Measurements from ENCODE around the gene ASH1L.
"Not testable (repeated sequence)": the region's sequence is repeated elsewhere in the genome, so short reads cannot be mapped to it uniquely, and the experiment has no call there.

ASH1L gene

DNA sequence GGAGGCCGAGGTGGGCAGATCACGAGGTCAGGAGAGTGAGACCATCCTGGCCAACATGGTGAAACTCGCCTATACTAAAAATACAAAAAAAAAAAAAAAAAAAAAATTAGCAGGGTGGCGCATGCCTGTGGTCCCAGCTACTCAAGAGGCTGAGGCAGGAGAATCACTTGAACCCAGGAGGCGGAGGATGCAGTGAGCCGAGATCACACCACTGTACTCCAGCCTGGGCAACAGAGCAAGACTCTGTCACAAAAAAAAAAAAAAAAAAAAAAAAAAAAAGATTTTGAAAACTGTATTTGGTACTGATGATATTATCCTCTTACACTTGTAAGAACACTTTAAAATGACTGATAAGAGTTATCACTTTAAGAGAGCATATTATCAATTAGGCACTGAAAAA is 74.2 kb downstream of the ASH1L start:
- H3K4me1 Mint-ChIP-seq (ENCODE audit: low read depth); H3K9me3 Mint-ChIP-seq; H3K27me3 Mint-ChIP-seq (ENCODE audit: low read depth); H3K4me3 Mint-ChIP-seq; H3K27ac Mint-ChIP-seq: not testable (repeated sequence)
- H3K36me3 Mint-ChIP-seq (ENCODE audit: low read depth) = peaks cover 10% of the 10 kb centered on the region

DNA sequence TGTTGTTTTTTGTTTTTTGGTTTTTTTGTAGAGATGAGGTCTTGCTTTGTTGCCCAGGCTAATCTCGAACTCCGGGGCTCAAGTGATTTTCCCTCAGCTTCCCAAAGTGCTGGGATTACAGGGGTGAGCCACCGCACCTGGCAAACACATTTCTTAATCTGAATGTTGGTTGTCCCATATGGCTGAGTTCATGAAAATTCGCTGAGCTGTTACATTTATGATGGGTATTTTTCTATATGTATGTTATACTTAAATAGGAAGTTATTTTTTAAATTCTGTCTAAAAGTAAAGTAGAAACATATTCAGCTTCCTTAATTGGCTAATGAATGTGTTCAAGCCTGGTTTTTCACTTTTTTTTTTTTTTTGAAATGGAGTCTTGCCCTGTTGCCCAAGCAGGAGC is 75.1 kb downstream of the ASH1L start:
- Mint-ChIP-seq H3K27ac (no peak overlapping the region), H3K9me3 (no peaks in the 10 kb centered on the region), H3K27me3 (ENCODE audit: low read depth) (no peaks in the 10 kb centered on the region), H3K4me3 (no peak overlapping the region), H3K36me3 (ENCODE audit: low read depth) (peaks cover 14% of the 10 kb centered on the region), H3K4me1 (ENCODE audit: low read depth) (peaks cover 10% of the 10 kb centered on the region)

DNA sequence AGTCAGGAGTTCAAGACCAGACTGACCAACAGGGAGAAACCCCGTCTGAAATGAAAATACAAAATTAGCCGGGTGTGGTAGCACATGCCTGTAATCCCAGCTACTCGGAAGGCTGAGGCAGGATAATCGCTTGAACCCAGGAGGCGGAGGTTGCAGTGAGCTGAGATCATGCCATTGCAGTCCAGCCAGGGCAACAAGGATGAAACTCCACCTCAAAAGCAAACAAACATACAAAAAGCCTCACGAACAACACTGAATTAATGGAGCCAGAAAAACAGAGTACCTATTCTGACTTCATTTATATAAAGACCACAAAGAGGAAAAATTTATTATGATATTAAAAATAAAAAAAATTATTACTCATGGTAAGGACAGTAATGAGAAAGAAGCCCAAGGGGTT is 75.7 kb downstream of the ASH1L start:
- not testable (repeated sequence) for H3K27ac Mint-ChIP-seq; H3K4me3 Mint-ChIP-seq; H3K9me3 Mint-ChIP-seq; H3K27me3 Mint-ChIP-seq (ENCODE audit: low read depth)
- Mint-ChIP-seq H3K36me3 (ENCODE audit: low read depth) (peaks cover 18% of the 10 kb centered on the region), H3K4me1 (ENCODE audit: low read depth) (peaks cover 10% of the 10 kb centered on the region)

DNA sequence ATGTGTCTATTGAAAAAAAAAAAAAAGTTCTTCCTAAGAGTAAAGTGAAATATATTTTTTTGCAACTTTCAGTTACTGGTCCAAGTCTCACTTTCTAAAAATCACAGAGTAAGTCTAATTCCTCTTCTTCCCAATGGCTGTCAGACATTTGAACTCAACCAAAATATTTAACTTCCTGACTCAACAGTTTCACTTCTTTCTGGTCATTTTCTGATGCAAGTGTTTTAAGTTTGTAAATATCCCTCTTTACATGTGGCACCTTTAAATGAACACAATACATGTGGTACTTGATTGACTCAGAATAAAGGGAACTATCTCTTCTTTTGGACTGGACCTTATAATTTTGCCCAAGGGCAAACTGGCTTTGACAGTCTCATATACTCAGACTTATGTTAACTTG is 76.7 kb downstream of the ASH1L start:
- Mint-ChIP-seq H3K36me3 (ENCODE audit: low read depth) (peaks cover 26% of the 10 kb centered on the region), H3K4me3 (no peak overlapping the region), H3K27me3 (ENCODE audit: low read depth) (no peaks in the 10 kb centered on the region), H3K4me1 (ENCODE audit: low read depth) (peaks cover 10% of the 10 kb centered on the region), H3K27ac (no peak overlapping the region), H3K9me3 (no peaks in the 10 kb centered on the region)

DNA sequence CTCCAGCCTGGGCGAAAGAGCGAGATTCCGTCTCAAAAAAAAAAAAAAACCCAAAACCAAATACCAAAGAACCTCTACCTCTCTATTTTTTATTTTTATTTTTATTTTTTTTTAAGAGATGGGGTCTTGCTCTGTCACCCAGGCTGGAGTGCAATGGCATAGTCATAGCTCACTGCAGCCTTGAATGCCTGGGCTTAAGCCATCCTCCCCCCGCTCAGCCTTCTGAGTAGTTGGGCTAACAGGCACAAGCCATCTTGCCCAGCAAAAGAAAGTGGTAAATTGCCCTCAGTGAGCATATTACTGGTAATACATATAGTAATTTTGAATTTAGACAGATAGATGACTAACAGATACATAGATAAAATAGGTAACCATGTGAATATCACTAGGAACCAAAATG is 77.4 kb downstream of the ASH1L start:
- peaks cover 9% of the 10 kb centered on the region for H3K4me1 Mint-ChIP-seq (ENCODE audit: low read depth)

DNA sequence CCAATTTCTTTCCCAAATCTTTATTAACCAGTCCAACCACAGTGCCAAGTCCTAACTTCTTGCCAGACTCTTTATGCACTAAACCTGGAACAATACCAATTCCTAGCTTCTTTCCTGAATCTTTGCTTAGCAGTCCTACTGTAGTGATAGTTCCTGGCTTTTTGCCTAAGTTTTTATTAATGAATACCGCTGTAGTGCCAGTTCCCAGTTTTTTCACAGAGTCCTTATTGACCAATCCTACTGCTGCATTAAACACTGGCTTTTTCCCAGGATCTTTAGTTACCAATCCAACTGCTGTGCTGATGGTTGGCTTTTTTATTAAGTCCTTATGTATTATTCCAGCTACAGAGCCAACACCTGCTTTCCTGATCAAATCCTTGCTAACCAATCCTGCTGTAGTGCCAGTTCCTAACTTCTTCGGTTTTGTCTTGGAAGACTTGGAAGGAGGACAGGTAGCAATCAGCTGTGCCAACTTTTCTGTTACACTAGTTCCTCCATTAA is 80.8 kb downstream of the ASH1L start:
- Mint-ChIP-seq H3K27me3 (ENCODE audit: low read depth) (no peaks in the 10 kb centered on the region), H3K4me1 (ENCODE audit: low read depth) (peaks cover 14% of the 10 kb centered on the region), H3K27ac (no peak overlapping the region), H3K4me3 (no peak overlapping the region), H3K36me3 (ENCODE audit: low read depth) (peaks cover 47% of the 10 kb centered on the region), H3K9me3 (no peaks in the 10 kb centered on the region)

More for the DNA sequence above, 77.4 kb downstream of the ASH1L start:
- H3K4me3 Mint-ChIP-seq = no peak overlapping the region
- no peak overlapping the region for H3K27ac Mint-ChIP-seq
- peaks cover 25% of the 10 kb centered on the region for H3K36me3 Mint-ChIP-seq (ENCODE audit: low read depth)
- H3K9me3 Mint-ChIP-seq = no peaks in the 10 kb centered on the region
- H3K27me3 Mint-ChIP-seq (ENCODE audit: low read depth) = no peaks in the 10 kb centered on the region

DNA sequence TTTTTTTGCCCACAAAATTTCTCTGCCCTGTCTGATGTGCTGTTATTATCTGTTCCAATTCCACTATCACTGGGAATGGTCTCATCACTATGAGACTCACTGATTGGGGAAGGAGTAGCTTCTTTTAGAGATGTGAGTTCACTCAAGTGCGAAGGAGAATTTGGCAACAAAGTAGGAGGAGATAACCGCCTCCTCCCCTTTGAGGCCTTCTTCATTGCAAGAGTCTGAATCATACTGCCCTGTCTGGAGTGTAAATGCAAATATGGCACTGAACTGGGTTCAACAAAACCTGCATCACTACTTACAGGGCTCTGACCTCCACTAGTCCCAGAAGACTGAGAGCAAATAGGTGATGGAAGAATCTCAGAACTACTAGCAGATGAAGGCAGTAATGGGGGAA is 83.4 kb downstream of the ASH1L start:
- Mint-ChIP-seq H3K27me3 (ENCODE audit: low read depth) (no peaks in the 10 kb centered on the region), H3K27ac (no peak overlapping the region), H3K9me3 (no peaks in the 10 kb centered on the region), H3K36me3 (ENCODE audit: low read depth) (peaks cover 60% of the 10 kb centered on the region), H3K4me3 (no peak overlapping the region), H3K4me1 (ENCODE audit: low read depth) (peaks cover 15% of the 10 kb centered on the region)

DNA sequence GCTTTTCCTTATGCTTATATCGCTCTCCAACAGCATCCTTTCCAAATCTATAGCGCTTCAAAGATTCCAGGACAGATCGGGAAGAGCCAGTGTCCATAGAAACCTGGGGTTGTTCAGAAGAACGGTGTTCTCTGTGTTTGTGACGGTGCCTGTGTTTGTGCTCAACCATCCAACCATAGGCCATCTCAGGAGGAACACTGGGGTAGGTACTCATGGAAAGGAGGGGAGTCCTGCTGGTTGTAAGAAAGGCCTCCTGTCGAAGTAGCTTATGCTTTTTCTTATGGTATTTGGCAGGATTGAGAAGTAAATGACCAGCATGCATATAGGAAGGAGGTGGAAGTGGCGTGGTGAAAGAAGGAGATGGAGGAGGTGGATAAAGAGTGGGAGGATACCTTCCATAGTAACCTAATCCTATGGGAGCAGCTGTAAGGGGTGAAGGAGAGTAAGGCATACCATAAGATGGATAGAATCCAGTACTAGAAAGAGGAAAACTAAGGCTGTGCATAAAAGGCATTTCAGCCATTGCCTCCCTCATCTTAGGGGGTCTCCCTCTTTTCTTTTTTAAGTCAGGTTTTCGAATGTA is 84.2 kb downstream of the ASH1L start:
- no peaks in the 10 kb centered on the region for H3K9me3 Mint-ChIP-seq
- no peak overlapping the region for H3K27ac Mint-ChIP-seq

DNA sequence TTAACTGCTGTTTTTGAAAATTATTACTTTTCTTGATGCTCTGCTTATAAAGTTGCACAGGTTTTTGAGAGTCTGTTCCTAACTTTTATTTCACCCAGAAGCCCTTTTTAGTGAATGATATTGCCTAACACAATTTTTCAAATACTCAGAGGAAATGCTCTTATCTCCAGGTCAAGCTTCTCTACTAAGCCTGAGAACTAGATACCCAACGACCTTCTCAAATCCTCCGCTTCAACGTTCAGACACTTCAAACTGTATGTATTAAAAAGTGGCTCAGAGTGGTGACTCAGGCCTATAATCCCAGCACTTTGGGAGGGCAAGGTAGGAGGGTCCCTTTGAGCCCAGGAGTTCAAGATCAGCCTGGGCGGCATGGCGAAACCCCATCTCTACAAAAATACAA is 88.5 kb downstream of the ASH1L start:
- Mint-ChIP-seq H3K4me1 (ENCODE audit: low read depth) (peaks cover 15% of the 10 kb centered on the region), H3K4me3 (no peak overlapping the region), H3K9me3 (peaks cover 21% of the 10 kb centered on the region), H3K27me3 (ENCODE audit: low read depth) (no peaks in the 10 kb centered on the region), H3K27ac (no peak overlapping the region), H3K36me3 (ENCODE audit: low read depth) (peaks cover 62% of the 10 kb centered on the region)

More for the DNA sequence above, 84.2 kb downstream of the ASH1L start:
- Mint-ChIP-seq H3K4me3 (no peak overlapping the region), H3K27me3 (ENCODE audit: low read depth) (no peaks in the 10 kb centered on the region), H3K4me1 (ENCODE audit: low read depth) (peaks cover 15% of the 10 kb centered on the region), H3K36me3 (ENCODE audit: low read depth) (peaks cover 63% of the 10 kb centered on the region)

DNA sequence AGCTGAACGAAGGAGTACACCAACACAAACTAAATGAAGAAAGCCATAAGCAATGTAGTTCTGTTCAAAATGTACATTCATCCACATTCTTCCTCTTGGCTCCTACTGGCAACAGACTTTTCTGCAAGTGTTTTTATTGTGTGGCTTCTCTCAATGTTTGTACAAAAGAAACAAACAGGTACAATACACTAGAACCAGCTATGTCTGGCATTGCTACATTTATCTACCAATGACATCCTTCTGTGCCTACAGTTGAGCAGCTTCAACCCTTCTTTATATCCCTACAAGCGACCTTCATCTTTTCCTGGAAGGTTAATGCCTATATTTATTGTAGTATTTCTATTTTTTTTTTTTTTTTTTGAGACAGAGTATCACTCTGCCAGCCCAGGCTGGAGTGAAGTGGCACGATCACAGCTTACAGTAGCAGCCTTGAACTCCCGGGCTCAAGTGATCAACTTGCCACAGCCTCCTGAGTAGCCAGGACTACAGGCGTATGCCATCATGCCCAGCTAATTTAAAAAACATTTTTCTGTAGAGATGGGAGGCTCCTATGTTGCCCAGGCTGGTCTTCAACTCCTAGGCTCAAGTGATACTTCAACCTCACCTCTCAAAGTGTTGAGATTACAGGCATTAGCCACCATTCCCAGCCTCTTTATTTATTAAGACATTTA is 89.3 kb downstream of the ASH1L start:
- Mint-ChIP-seq H3K36me3 (ENCODE audit: low read depth) (peaks cover 58% of the 10 kb centered on the region), H3K4me1 (ENCODE audit: low read depth) (peaks cover 19% of the 10 kb centered on the region), H3K9me3 (peaks cover 21% of the 10 kb centered on the region), H3K27ac (no peak overlapping the region), H3K27me3 (ENCODE audit: low read depth) (no peaks in the 10 kb centered on the region), H3K4me3 (no peak overlapping the region)

DNA sequence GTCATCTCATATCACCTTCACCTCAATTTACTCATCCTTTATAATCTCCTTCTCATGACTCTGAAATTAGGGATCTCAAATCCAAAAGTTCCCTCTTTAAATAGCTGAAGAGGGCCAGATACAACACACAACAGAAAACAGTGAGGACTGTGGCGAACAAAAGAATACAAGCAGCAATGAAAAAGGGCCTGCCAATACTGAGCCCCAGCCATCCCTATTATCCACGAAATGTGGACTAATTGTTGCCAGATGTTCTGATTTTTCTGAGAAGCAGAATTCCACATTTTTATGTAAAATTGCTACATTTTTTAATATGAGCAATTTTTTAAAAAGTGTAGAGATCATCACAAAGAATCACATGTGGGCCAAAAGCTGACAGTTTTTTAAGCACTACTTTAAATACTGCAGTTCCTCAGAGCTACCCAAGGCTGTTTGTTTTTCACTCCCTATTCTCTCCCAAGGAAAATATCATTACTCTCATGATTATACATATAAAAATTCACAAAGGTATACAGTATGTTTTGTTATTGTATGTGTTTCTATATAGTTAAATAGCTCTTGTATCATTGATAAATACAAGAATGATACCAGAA is 90.0 kb downstream of the ASH1L start:
- peaks cover 53% of the 10 kb centered on the region for H3K36me3 Mint-ChIP-seq (ENCODE audit: low read depth)
- peaks cover 21% of the 10 kb centered on the region for H3K9me3 Mint-ChIP-seq
- H3K27ac Mint-ChIP-seq = no peak overlapping the region
- peaks cover 24% of the 10 kb centered on the region for H3K4me1 Mint-ChIP-seq (ENCODE audit: low read depth)
- no peak overlapping the region for H3K4me3 Mint-ChIP-seq
- H3K27me3 Mint-ChIP-seq (ENCODE audit: low read depth) = no peaks in the 10 kb centered on the region

DNA sequence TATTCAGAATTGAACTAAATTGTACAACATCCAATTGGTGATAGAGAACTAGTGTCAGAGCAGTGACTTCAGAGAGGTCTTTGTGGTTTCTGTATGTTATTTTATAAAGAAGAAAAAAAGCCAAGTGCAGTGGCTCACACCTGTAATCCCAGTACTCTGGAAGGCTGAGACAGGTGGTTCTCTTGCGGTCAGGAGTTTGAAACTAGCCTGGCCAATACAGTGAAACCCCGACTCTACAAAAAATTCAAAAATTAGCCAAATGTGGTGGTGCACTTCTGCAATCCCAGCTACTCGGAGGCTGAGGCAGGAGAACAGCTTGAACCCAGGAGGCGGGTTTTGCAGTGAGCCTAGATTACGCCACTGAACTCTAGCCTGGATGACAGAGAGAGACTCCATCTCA is 90.7 kb downstream of the ASH1L start:
- H3K27ac Mint-ChIP-seq = no peak overlapping the region
- peaks cover 21% of the 10 kb centered on the region for H3K9me3 Mint-ChIP-seq
- H3K27me3 Mint-ChIP-seq (ENCODE audit: low read depth) = no peaks in the 10 kb centered on the region
- H3K36me3 Mint-ChIP-seq (ENCODE audit: low read depth) = peaks cover 53% of the 10 kb centered on the region
- peaks cover 31% of the 10 kb centered on the region for H3K4me1 Mint-ChIP-seq (ENCODE audit: low read depth)
- no peak overlapping the region for H3K4me3 Mint-ChIP-seq

DNA sequence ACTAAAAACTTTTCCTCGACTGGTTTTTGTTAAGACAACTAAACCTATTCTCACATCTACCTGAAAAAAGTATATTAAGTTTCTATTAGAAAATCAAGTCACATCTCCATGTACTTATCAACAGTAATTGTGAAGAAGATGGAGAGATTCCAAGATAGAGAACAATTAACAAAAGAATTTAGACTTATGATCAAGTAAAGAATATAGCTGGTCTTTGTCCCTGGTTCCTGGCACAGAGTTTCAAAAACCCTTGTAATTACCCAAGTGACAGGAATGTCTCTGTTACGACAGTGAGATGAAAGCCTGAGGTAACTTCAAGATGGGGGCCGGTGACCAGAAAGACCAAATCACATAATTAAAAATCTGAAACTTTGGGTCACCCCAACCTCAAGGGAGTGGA is 91.6 kb downstream of the ASH1L start:
- Mint-ChIP-seq H3K27me3 (ENCODE audit: low read depth) (no peaks in the 10 kb centered on the region), H3K9me3 (peaks cover 21% of the 10 kb centered on the region), H3K27ac (no peak overlapping the region), H3K4me1 (ENCODE audit: low read depth) (peaks cover 37% of the 10 kb centered on the region), H3K36me3 (ENCODE audit: low read depth) (peaks cover 52% of the 10 kb centered on the region), H3K4me3 (no peak overlapping the region)

DNA sequence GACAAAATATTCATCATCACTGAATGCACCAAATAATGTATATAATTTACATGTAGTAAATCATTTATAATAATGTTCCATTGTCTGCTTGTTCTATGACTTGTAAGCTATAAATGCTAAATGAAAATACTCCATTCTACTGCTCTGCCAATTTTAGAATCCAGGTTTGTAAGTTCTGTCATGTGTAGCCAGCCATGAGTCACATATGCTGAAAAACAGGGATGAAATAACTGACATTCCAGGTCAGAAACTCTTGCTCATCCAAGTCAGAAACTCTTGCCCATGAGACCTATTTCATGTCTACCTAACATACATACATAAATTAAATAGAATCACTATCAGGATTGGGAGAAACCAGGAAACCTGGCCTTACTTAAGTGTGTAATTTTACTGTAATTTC is 95.6 kb downstream of the ASH1L start:
- no peak overlapping the region for H3K4me3 Mint-ChIP-seq
- H3K27me3 Mint-ChIP-seq (ENCODE audit: low read depth) = no peaks in the 10 kb centered on the region
- peaks cover 10% of the 10 kb centered on the region for H3K9me3 Mint-ChIP-seq
- peaks cover 46% of the 10 kb centered on the region for H3K4me1 Mint-ChIP-seq (ENCODE audit: low read depth)
- H3K27ac Mint-ChIP-seq = peak overlapping the region; percentile 78
- H3K36me3 Mint-ChIP-seq (ENCODE audit: low read depth) = peaks cover 36% of the 10 kb centered on the region

DNA sequence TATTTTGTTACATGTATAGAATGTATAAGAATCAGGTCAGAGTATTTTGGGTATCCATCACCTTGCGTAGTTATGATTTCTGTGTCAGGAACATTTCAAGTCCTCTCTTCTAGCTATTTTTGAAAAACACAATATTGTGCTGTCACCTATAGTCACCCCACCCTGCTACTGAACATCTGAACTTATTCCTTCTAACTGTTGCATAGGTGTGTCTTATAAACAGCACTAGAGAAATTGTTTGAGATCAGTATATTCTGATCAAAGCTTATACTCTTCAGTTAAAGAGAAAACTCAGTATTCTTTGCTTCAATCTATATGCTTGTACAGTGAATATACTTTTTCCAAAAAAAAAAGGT is 96.0 kb downstream of the ASH1L start:
- Mint-ChIP-seq H3K9me3 (peaks cover 8% of the 10 kb centered on the region), H3K4me1 (ENCODE audit: low read depth) (peaks cover 46% of the 10 kb centered on the region), H3K27ac (peak overlapping the region; percentile 78), H3K4me3 (peak overlapping the region; percentile 12), H3K36me3 (ENCODE audit: low read depth) (peaks cover 33% of the 10 kb centered on the region), H3K27me3 (ENCODE audit: low read depth) (no peaks in the 10 kb centered on the region)
